NCI-H1105 treated with DMSO at 0.1 percent for 48 hours (cell line): ENCODE data around the gene TREX2.

Experiments used
- DNase-seq: peaks from one replicate; lab custom pipeline; 2025; lab: John Stamatoyannopoulos, UW

The TREX2 gene

DNA sequence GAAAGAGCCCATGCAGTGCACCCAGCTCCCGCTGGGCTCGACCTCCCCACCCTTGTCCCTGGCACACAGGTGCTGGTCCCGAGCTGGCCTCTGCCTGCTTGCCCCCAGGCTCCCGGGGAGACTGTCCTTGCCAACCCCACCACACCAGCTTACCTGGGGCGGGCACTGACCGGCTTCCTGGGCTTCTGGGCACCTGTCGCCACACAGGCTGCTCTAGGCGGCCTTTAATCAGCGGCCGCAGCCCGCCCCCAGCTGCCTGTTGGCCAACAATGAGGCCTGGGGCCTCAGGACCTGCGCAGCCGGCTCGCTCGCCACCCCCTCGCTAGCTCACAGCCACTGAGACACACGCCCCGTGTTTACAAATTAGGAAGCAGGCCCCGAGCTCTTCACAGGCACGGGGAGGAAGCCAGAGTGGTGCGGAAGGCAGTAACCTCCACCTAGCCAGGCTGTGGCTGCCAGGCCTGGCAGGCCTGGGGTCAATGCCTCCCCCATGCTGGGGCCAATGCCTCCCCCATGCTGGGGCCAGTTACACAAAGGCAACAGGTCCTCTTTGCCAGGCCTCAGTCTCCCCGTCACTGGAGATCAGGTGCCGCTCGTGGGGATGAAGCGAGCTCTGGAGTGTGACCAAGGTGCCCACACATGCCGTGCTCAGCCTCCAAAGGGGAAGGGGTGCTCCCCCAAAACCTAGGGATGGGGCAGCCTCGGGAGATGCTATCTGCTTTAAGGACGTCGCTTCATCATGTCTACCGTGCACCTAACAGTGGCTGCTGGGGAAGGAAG lies at the start of gene TREX2:
Gene TREX2 (minus strand): TSS at position 201 of the 780 bp plus-strand sequence. CDS start 626 bp downstream, outside the sequence.
- no peak for DNase-seq

DNA sequence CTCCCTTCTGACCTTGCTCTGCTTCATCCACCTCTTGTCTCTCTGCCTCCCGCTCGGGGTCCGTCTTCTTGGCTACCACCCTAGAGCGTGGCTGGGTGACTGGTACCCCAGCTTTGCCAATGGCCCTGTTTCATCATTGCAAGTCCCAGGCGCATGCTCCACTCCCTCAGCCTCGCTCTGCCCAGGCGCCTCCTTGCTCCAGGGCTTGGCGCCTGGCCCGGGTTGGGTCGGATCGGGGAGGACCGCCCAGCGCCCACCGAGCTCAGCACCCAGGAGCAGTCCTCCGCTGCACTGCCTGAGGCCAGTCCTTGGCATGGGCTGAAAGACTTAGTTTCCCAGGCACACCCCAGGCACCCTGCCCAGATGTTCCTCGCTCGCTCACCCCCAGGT lies 49.5 kb upstream of the TREX2 start:
- no peak for DNase-seq

DNA sequence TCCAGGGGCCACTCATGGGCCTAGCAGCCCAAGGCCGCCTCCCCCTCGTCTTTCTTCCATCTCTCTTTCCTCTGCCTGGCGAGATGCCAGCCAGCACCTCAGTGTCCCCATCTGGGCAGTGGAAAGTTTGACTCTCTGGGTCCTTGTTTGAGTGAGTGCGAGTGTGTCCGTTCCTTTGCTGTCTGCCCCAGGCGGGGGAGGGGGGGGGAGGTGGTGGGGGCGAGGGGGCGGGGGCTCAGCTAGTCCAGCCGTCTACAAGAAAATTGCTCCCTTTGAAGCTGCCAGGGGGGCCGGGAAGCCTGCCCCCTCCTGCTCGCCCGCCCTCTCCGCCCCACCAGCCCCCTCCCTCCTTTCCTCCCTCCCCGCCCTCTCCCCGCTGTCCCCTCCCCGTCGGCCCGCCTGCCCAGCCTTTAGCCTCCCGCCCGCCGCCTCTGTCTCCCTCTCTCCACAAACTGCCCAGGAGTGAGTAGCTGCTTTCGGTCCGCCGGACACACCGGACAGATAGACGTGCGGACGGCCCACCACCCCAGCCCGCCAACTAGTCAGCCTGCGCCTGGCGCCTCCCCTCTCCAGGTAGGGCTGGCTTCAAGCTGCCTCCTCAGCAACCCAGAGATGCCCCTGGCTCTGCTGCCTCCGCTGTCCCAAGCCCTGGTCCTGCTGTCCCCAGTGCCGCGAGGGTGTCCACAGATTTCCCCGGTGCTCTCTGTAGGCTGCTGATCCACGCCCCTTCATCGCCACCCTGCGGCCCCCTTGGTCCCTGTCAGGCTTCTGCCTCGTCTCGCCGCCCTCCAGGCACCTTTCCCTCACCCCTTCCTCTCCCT lies 48.9 kb upstream of the TREX2 start, which contains the start of gene BGN:
Gene BGN (plus strand): TSS at position 440 of the 821 bp plus-strand sequence. CDS start 9,652 bp downstream, outside the sequence.
- no peak for DNase-seq

DNA sequence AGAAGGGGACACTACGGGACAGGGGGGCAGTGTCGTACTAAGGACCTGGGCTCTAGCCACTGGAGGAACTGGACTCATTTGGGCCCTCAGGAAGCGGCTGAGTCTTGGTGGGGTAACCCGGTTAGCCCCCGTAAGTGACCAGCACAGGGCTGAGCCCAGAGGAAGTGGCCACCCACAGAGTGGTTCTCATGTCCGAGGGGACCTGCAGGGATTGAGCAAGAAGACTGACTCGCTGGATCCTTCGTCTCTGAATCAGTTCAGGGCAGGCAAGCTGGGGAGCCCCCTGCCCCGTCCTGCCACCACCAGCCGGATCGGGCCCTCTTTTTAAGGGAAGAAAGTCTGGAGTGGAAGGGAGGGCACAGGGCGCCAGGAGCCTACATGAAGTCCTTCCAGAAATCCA lies 48.2 kb upstream of the TREX2 start:
- DNase-seq, result no peak

- DNase-seq, result no peak
Observed at GRCh38 chrX:153493085-153493484, 47.2 kb upstream of the TREX2 start.

DNA sequence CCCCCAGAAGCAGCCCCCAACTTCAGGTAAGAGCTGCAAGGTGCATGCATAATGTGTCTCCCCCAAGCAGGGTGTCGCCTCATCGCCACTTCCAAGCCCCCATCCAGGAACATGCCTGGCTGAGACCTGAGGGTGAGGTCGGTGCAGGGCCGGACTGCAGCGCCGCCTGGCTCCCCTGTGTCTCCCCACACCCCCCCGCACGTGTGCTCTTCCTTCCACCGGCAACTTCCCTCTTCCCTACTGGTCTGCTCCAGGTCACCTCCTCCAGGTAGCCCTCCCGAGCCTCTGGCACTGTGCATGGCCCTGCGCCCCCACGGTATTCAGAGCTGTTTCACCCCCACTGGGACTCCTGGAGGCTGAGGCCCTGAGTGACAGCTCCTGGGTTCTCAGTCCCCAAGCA lies 46.7 kb upstream of the TREX2 start:
- DNase-seq, result no peak

DNA sequence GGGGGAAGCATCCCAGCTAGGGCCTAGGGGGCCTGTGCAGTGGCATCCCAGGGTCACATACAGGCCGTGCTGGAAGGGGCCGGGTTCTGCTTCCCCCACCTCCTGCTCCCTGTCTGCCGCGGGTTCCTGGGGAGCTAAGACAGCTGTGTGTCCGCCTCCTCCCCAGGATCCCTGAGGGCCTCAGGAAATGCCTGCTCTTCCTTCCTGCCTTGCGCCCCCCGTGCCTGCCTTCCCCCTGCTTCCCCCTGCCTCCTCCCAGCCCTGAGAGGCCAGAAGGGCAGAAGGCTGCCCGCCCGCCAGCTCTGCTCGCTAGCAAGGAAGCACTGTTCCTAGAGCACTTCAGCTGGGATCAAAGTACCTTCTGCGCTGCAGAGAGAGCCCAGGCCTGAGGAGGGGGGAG lies 46.1 kb upstream of the TREX2 start:
- DNase-seq, result no peak

DNA sequence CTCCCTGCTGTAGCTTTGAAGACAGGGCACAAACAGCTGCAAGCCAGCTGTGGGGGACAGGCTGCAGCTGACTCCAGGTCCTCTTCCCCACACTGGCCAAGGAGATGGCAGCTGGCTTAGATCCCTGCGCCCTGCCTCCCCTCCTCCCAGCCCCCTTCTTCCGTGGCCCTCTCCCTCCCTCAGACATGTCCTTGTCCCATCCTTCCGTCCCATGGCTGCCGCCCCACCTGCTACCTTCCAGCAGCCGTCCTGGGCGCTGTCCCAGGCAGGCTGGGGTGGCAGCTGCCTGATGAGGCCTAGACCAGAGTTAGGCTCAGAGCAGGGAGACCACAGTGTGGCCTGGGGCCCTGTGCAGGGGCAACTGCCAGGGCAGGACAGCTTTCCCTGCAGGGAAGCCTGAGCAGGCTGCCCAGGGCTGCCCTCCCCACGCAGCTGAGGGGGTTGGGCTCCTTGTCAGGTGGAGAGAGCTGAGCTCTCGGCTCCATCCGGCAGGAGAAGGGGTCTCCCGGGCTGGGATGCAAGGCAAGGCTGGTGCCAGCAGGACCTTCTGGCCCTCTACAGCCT lies 45.6 kb upstream of the TREX2 start:
- DNase-seq, result no peak

- no peak for DNase-seq
Observed at GRCh38 chrX:153490217-153490930, 44.5 kb upstream of the TREX2 start.

DNA sequence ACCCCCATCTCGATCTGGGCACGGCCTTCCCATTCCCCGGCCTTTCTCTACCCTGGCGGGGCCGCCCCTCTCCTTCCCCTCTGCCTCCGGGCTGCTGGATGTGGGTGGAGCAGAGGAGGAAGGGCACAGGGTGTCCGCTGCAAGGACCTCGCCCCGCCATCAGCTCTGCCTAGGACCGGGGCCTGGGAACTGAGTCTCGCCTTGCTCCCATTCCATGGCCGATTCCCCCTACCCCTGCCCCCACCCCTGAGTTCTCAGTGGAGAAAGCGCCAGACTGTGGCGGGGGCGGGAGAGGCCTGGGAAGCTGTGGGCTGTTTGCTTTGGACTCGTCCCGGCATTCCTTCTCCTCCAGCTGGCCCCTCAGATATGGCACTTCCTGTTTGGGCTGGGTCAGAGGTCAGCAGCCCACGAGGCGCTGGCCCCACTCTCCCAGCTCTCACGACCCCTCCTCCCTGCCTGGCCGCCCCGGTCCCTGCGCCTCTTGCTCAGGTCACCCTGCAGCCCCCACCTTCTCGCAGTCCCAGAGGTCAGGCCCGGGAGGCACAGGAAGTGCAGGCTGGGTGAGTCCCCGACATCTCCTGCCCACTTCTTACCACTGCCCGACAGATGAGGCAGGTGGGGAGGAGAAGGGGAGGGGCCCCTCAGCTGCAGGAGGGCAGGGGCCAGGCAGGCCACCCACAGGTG lies 42.5 kb upstream of the TREX2 start:
- no peak for DNase-seq

DNA sequence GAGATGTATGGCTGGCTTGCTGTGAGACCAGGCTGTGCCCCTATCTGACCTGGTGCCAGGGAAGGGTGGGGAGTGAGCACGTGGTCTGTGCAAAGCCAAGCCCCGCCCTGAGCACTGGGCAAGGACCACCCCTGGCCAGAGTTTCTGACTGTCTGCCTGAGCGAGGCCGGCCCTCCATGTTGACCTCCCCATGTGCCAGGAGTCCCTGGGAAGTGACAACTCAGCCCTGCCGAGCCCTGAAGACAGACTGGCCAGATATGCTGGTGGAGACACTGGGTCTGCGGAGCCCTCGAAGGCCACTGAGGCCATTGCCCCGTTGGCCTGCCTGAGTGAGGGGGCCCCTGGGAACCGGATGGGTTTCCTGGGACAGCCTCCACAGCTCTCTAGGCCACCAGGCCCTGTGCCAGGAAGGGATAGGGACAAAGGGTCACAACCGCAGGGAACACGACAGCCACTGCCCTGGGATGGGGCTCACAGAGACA lies 41.8 kb upstream of the TREX2 start:
- DNase-seq, result no peak

DNA sequence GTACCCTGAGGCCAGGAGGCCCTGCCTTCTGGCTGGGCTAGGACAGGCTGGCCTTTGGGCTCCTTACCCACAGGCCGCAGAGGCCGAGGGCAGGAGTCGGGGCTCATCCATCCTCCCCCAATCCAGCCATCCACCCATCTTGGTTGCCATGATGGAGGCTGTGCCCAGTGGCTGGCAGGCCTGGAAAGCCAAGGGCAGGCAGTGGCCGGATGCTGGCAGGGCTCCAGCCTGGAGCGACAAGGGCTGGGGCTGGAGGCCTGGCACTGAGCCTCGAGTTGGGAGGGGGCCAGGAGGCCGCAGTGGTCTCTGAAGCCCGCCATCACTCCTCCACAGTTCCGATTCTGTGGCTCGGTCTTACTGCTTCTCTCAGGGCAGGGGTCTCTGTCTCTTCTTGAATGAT lies 40.3 kb upstream of the TREX2 start:
- no peak for DNase-seq

GRCh38 chrX:153485396-153486080 lies 39.7 kb upstream of the TREX2 start:
- DNase-seq, result no peak

DNA sequence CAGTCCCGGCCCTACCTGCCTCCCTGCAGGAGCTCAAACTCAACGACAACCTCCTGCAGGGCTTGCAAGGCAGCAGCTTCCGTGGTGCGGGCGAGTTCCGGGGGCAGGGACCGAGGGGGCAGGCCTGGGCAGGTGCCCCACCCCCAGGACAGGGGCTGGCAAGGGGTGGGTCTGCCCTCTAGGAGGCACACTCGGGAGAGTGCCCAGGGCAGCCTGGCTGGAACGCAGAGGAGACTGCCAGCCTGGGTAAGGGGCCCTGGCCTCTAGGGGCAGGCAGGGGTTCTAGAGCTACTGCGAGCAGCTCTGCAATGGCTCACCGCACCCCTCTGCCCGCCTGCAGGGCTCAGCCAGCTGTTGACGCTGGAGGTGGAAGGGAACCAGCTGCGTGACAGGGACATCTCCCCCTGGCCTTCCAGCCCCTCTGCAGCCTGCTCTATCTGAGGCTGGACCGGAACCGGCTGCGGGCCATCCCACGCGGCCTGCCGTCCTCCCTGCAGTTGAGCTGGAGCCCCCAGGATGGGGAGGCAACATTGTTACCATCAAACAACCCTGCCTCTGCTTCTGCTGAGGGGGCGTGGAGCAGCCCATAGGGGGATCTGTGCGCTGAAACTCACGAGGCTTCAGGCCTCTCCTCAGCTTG lies 36.6 kb upstream of the TREX2 start:
- no peak for DNase-seq

DNA sequence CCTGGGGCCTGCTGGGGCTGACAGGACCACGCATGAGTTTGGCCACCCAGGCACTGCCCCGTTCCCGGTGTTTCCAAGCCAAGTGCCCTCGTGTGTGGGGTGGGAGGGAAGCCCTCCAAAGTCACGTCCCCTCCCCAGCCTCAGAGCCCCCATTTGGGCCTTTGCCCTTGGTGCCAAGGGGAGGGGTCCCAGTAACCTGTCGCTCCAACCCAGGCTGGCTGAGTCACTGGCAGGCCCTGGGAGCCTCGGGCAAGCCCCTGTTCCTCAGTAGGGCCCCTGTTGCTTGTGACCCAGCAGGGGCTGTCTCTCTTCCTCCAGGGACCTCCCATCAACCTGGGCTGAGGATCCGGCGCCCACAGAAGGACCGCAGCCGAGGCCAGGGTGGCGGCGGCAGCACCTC lies 35.2 kb upstream of the TREX2 start:
- DNase-seq, result no peak

GRCh38 chrX:153478746-153479145 lies 32.9 kb upstream of the TREX2 start:
- no peak for DNase-seq

GRCh38 chrX:153477901-153478300 lies 32.0 kb upstream of the TREX2 start:
- no peak for DNase-seq

DNA sequence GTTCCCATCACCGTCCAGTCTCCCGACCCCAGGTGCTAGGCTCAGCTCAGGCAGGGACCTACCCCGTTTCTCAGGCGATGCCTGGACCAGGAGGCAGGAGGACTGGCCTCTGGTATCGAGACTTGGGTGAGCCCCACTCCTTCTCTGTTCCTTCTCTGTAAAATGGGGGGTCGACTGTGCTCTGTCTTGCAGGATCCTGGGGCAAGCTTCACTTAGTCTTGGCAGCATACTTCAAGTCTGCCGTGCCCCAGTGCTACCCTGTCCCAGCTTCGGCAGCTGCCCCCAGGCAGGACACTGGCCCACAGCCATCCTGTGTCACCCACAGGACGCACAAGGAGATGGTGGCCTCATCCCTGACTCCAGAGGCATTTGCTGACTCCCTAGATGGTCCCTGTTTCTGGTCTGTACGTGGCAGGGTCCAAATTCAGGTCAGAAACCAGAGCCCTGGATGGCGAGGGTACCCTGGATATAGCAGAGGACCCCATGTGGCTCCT lies 31.6 kb upstream of the TREX2 start:
- no peak for DNase-seq

- no peak for DNase-seq
Observed at GRCh38 chrX:153476666-153477363, 31.0 kb upstream of the TREX2 start.
